Measurements from ENCODE around the gene MAGEA11.

GRCh38 chrX:149759824-149760223 lies 48.0 kb downstream of the MAGEA11 start:
- TF ChIP-seq, protein P1, sequence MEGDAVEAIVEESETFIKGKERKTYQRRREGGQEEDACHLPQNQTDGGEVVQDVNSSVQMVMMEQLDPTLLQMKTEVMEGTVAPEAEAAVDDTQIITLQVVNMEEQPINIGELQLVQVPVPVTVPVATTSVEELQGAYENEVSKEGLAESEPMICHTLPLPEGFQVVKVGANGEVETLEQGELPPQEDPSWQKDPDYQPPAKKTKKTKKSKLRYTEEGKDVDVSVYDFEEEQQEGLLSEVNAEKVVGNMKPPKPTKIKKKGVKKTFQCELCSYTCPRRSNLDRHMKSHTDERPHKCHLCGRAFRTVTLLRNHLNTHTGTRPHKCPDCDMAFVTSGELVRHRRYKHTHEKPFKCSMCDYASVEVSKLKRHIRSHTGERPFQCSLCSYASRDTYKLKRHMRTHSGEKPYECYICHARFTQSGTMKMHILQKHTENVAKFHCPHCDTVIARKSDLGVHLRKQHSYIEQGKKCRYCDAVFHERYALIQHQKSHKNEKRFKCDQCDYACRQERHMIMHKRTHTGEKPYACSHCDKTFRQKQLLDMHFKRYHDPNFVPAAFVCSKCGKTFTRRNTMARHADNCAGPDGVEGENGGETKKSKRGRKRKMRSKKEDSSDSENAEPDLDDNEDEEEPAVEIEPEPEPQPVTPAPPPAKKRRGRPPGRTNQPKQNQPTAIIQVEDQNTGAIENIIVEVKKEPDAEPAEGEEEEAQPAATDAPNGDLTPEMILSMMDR (IDR thresholded peaks at IDR 0.05; ENCODE audit: insufficient read depth, low read length, poor library complexity, severe bottlenecking), result no peak
- no peak for TF ChIP-seq EZH2phosphoT487 (conservative IDR thresholded peaks at IDR 0.05; ENCODE audit: low read length)

All from SU-DHL-6 (cell line).